ENCODE measurements around the gene FOXN3.

Gene FOXN3

GRCh38 chr14:89417091-89417464 lies at the start of gene FOXN3:
FOXN3 (minus strand) TSS chr14:89417233; CDS start chr14:89412476, 4,757 bp downstream.
- DNase-seq, result peak; percentile 97

- no peak for DNase-seq
Measured at GRCh38 chr14:89466484-89466883, 49.5 kb upstream of the FOXN3 start.

- no peak for DNase-seq
Measured at GRCh38 chr14:89465876-89466275, 48.8 kb upstream of the FOXN3 start.

GRCh38 chr14:89461256-89461655 lies 44.2 kb upstream of the FOXN3 start:
- DNase-seq, result no peak

- no peak for DNase-seq
Measured at GRCh38 chr14:89458713-89459420, 41.8 kb upstream of the FOXN3 start.

GRCh38 chr14:89457007-89457406 lies 40.0 kb upstream of the FOXN3 start:
- no peak for DNase-seq

- no peak for DNase-seq
Measured at GRCh38 chr14:89455412-89455811, 38.4 kb upstream of the FOXN3 start.

- no peak for DNase-seq
Measured at GRCh38 chr14:89454996-89455395, 38.0 kb upstream of the FOXN3 start.

- no peak for DNase-seq
Measured at GRCh38 chr14:89452281-89452680, 35.2 kb upstream of the FOXN3 start.

- no peak for DNase-seq
Measured at GRCh38 chr14:89451229-89451628, 34.2 kb upstream of the FOXN3 start.

GRCh38 chr14:89447182-89447944 lies 30.3 kb upstream of the FOXN3 start:
- no peak for DNase-seq

- DNase-seq, result no peak
Measured at GRCh38 chr14:89445273-89445973, 28.4 kb upstream of the FOXN3 start.

GRCh38 chr14:89444516-89445125 lies 27.6 kb upstream of the FOXN3 start:
- DNase-seq, result no peak

GRCh38 chr14:89444044-89444443 lies 27.0 kb upstream of the FOXN3 start:
- no peak for DNase-seq

GRCh38 chr14:89443042-89443629 lies 26.1 kb upstream of the FOXN3 start:
- DNase-seq, result no peak

GRCh38 chr14:89442280-89442679 lies 25.2 kb upstream of the FOXN3 start:
- no peak for DNase-seq

- no peak for DNase-seq
Measured at GRCh38 chr14:89440986-89441909, 24.2 kb upstream of the FOXN3 start.

GRCh38 chr14:89435892-89436656 lies 19.0 kb upstream of the FOXN3 start:
- DNase-seq, result no peak

GRCh38 chr14:89435492-89435891 lies 18.5 kb upstream of the FOXN3 start:
- DNase-seq, result no peak

- DNase-seq, result no peak
Measured at GRCh38 chr14:89432226-89432625, 15.2 kb upstream of the FOXN3 start.

Data from femur (tissue), 1 donor.